Erythroblast (primary cell): ENCODE results near the gene MAPK12.

Experiments
- GATA1 ChIP-seq: IDR thresholded peaks from 2 replicates; pipeline ENCODE4 v1.6.1; 2011; ENCODE audit warnings: low read depth, mild to moderate bottlenecking, control low read depth, low read length, moderate library complexity
- POLR2A ChIP-seq: IDR thresholded peaks from 2 replicates; pipeline ENCODE4 v1.6.1; 2011; ENCODE audit warnings: mild to moderate bottlenecking, low read length

GRCh38 chr22:50211147-50211546 is 50.3 kb downstream of the MAPK12 start:
- TF ChIP-seq POLR2A (no peak), GATA1 (no peak)
